Cortex of kidney (tissue), 1 donor: Measurements from ENCODE around the gene SLC6A3.
"Not testable (repeated sequence)": the region's sequence is repeated elsewhere in the genome, so short reads cannot be mapped to it uniquely, and the experiment has no call there.

ENCODE experiments used
- DNase-seq: peaks from one replicate; lab custom pipeline; 2025; lab: John Stamatoyannopoulos, UW

The SLC6A3 gene

DNA sequence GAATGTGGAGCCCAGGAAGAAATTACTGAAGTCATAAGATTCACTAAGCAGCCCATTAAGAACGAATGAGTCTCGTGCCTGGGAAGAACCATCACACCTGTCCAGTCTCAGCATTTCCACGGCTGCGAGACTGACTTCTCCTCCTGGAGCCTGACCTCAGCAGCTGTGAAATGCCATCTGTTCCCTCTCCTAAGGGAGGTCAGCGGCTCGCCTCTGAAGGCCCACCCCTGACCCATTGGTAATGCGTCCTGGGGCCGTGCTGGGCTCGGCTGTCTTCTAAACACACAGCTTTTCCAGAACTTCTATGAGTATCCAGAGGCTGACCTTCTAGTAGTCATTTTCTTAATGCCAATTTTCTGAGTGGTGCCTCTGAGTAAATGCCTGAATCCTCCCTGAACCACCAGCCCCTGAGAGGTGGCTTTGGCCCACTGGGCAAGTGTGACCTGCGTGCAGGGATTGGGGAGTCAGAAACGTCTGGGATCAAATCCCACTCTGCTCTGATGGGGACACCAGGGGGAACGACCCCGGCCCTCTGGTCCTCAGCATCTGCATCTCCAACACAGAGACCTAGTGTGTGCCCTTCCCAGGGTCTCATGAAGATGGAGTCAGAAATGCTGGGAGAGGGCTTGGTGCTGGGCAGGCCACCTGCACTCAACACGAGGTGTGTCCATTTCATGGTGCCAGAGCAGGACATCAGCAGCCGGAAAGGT is 5.7 kb downstream of the SLC6A3 start:
- no peak for DNase-seq

DNA sequence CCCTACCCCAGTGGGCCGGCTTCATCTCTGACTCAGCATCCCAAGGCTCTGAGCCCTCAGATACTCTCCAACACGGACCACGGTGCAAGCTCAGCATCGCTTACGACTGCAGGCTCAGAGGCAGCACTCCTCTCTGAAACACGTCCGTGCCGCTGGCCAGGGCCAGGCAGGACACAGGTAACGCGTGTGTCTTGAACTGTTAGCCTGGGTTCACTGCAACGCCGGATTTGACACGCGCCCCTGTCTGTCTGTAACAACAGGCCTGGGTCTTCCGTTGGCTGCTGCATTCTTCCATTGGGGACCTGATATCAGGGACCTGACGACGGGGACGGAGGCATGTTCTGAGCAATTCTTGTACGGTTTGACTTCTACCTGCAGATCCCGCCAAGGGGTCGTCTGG is 6.4 kb downstream of the SLC6A3 start:
- DNase-seq = no peak

DNA sequence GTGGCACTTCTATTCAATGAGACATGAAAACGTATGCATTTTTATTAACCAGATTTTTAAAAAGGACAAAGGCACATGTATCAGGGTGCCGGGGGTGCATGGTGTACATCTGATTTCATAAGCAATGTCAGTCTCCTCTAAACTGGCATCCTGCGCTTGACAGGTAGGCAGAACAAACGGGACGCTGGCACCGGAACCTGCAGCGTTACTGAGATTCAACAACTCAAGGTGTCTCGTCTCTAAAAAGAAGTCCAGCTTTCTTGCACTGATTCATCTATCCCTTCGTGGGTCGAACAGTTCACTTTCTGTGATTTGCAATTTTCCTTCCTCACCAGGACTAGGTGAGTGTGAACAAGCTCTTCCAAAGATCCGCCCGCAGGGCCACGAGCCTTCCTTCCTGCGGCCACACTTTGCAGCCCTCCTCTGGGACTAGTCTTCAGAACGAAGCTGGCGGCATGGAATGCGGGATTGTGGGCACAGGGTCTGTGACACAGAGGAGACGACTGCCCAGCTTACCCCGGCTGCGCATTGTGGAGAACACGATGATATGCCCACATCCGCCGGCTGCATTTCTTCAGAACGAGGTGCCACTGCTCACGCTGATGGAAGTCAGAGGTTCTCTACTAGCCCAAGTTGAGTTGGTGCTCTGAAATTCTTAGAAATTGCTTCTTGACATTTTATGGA is 7.2 kb downstream of the SLC6A3 start:
- DNase-seq = no peak

DNA sequence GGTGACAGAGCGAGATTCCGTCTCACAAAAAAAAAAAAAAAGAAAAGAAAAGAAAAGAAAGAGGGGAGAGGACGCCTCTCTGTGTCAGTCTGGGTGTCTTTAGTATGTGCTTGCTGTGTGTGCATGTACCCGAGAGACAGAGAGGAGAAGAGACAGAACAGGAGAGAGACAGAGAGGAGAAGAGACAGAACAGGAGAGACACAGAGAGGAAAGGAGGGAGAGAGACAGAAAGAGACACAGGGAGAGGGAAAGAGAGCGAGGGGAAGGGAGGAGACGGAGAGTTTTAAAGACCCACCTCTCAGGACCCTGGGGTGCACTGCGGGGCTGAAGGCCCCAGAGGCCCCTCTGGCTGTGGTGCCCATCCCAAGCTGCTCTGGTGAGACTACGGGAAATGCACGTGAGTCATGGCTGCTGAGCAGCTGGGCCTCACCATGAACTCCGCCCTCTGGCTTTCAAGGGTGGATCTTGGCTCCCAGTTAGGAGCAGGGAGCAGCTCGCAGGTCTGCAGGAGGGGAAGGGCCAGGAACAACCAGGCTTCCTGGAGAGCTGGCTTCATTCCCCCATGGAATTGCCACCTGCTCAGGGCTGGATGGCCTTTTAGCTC is 7.9 kb downstream of the SLC6A3 start:
- no peak for DNase-seq

DNA sequence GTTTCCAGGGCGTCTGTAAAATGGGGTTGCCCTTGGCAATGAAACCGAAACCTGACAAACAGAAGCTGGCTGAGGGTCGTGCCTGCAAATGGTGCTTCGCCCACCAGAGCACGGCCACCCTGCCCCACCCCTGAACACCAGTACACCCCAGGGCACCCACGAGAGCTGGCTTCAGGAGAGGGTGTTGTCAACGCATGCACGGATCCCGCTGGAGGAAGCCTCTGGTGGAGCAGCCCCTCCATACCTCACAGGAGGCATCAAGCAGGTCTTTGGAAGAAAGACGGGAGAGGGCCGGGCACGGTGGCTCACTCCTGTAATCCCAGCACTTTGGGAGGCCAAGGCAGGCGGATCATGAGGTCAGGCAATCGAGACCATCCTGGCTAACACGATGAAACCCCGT is 8.6 kb downstream of the SLC6A3 start:
- DNase-seq = no peak

DNA sequence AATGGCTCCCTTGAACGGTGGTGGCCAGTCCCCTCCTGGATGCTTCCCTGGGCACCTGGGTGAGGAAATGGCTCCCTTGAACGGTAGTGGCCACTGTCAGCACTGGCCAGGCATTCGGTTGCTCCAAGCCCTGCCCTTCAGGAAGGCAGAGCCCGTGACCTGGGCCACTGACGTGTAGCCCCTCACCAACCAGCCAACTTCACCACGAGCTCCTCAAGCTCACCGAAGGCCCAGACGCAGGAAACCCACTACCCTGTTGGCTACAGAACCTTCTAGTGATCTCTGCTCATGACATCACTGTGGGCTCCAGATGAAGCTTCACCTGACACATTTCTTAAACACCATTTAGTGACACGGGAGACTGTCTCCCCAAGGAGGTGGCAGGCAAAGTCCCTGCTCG is 9.2 kb downstream of the SLC6A3 start:
- DNase-seq = no peak

DNA sequence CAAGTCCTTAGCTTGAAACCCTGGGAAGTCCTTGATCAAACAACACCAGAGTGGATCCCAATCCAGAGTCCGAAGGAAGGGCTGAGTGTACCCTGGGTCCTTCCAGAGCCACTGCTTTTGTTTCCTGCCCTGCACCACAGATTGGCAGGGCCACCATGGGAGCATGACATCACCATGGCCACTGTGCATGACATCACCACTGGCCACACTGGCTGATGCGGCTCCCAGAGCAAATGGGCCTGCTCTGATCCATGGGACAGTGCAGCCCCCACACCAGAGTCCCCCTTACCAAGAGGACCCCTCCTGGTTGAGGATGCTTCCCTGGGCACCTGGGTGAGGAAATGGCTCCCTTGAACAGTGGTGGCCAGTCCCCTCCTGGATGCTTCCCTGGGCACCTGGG is 9.9 kb downstream of the SLC6A3 start:
- DNase-seq = no peak

DNA sequence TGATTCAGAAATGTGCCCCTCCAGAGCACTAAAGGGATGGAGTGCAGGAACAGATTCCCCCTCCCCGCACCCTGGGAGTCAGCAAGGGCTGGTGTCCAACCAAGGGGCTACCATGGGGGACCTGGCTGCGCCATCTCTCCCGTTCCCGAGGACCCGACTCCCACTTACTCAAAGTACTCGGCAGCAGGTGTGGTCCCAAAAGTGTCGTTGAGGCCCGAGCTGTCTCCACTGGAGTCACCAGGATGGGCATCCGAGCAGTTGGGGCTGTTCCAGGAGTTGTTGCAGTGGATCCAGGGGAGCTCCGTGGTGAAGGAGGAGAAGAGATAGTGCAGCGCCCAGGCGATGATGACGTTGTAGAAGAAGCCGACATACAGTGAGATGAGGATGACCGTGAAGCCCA is 12.9 kb downstream of the SLC6A3 start:
- DNase-seq = no peak

DNA sequence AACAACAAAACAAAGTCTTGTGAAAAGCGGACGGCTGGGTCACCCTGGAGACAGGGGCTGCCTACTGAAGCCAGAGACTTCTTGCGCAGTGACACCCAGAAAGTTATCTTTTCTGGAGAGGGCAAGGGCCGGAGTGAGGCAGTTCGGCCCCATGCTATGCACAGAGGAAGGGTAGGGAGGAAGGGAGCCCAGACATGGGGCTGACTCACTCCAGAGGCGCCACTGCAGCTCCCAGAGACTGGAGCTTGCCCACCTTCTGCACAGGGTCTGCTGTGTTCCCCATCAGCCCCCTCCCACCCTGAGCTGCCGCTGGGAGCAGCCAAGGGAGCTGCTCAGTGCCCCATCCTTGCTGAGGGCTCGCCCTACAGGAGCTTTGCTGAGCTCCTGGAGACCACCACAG is 13.3 kb downstream of the SLC6A3 start:
- DNase-seq = no peak

DNA sequence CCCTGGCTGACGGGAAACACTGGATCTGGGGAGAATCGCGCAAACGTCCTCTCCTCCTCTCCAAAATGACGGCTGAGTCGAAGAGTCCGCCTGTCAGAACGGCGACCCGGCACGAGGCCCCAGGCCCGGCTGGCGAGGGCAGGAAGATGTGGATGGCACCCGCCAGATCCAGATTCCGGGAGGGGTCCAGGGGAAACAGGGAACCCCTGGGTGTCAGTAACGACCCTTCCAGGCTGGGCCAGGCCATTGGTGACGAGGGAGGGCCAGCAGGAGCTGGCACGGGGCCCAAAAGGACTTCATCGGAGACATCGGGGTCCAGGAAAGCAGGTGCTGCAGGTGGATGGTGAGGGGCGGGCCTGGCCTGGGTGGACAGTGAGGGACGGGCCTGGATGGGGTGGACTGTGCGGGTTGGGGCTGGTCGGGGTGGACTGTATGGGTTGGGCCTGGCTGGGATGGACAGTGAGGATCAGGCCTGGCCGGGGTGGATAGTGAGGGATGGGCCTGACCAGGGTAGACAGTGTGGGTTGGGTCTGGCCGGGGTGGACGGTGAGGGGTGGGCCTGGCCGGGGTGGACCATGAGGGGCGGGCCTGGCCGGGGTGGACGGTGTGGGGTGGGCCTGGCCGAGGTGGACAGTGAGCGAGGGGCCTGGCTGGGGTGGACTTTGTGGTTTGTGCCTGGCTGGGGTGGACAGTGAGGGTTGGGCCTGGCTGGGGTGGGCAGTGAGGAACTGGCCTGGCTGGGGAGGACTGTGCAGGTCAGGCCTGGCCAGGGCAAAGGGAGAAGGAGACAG is 14.0 kb downstream of the SLC6A3 start:
- DNase-seq = no peak

DNA sequence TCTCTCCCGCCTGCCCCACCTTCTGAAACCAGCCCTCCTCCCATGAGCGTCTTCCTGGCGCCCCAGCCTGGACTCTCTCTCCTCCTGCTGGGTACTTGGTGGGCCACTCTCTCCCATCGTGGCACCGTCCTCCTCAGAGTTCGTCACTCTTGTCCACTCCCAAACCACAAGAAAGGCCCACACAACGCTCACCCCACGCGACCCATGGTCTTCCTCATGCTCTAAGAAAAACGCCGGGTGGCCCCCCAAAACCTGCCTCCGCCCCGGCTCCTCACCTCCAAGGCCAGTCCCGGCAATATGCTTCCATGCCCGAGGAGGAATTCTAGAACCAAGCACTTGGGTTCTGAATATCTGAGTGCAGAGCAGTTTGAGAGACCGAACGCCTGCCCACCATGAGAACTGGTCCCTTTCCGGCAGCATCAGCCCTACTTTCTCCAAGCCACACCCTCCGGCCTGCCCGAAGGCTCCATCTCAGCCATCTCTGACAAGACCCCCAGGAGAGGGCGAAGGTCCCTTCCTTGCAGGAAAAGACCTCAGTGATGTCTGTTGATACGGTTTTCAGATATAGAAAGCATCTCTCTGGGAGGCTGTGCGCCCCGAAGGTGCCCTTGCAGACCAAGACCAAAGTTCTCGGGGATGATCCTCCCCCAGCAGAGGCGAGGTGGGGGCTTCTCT is 15.0 kb downstream of the SLC6A3 start:
- DNase-seq = no peak

DNA sequence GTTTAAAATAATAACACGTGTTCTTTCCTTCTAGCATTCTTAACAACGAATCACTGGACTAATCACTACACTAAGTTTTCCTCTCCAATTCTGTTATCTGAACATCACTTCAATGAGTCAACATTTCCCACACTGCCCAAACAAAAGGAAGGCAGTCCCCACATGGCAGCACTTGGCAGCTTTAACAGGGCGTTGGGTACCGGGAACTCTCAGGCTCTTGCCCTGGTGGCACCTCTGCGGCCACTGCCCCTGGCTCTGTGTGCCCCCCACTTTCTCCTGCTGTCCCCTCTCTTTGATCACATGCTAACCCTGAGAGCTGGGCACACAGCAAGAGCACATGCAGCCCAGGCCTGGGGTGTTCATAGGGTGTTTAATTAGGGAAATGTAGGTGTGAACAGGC is 15.7 kb downstream of the SLC6A3 start:
- DNase-seq = no peak

DNA sequence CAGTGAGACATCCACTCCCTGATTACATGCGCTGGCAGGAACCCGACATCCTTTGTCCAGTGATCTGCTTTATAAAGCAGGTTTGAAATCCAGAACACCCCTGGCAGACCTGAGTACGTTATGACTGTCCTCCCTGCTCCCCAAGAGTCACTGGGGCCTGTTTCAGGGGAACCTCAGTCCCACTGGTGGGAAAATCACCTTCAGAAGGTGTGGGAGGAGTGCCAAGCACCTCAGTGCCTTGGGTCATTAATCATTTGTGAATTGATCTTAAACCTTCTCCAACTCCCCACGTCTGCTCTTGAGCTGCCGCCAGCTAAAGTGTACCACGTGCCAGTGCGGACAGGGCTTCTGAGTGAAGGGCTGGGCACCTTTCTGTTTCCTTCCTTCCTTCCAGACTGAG is 16.2 kb downstream of the SLC6A3 start:
- no peak for DNase-seq

DNA sequence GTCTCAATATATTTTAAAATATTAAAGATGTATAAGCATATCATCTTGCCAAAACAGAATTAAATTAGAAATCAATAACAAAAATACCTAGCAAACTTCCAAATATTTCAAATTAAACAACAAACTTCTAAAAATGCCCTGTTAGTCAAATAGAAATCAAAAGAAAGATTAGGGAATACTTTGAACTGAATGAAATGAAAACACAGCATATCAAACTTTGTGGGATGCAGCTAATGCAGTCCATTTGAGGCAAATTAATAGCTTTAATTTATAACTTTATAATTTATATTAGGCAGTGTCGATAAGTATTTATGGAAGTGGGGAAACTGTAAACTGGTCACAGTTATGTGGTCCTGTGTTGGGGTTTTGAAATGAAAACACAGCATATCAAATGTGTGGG is 17.1 kb downstream of the SLC6A3 start:
- DNase-seq = no peak

DNA sequence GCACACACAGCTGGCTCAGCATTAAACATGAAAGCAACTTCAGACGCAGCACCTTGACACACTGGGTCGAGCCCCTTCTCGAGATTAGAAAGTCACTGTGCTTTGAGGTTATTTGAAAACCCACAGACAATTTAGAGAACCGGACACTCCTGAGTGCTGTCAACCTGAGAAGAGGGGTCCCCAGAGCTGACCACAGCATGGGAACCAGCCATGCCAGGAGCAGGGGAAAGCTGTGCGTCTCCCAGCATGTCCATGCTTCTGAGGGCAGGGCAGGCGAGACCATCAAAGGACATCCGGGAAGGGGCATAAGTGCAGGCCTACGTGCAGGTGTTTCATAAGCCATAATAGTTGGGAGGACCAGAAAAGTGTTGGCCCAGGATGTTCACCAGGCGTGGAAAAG is 20.5 kb downstream of the SLC6A3 start:
- DNase-seq = no peak

DNA sequence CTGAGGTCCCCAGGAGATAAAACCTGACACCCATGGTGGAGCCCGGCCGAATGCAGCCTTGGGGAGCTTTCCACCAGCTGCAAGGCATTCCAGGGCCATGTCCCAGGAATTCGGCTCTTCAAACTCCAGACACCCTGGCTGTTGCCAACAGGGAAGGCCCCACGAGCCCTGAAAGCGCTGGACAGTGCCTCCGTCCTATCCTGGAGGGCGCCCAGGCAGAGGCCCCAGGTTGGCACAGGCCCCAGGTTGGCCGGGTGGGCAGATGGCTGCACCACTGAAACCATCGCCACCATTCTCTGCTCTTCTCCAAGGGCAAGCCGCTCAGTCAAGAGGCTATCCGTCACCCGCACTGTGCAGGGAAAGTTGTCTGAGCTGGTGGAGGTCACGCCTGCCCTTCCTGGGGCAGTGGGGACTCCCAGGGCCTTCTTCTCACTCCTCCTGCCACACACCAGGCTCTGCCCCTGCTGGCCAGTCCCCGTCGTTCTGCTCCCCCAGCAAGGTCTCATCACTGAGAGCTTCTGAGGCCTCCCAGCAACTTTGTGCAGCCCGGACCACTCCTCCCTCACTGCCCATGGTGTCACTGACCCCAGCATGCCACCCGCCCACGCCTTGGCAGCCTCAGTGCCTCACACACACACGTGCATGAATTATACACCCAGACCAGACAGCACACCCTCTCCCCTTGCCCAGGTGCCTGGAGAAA is 21.2 kb downstream of the SLC6A3 start:
- no peak for DNase-seq

DNA sequence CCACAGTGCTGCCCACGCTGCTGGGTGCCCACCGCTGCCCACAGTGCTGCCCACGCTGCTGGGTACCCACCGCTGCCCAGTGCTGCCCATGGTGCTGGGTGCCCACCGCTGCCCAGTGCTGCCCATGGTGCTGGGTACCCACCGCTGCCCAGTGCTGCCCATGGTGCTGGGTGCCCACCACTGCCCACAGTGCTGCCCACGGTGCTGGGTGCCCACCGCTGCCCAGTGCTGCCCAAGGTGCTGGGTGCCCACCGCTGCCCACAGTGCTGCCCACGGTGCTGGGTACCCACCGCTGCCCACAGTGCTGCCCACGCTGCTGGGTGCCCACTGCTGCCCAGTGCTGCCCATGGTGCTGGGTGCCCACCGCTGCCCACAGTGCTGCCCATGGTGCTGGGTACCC is 22.7 kb downstream of the SLC6A3 start:
- not testable (repeated sequence) for DNase-seq

DNA sequence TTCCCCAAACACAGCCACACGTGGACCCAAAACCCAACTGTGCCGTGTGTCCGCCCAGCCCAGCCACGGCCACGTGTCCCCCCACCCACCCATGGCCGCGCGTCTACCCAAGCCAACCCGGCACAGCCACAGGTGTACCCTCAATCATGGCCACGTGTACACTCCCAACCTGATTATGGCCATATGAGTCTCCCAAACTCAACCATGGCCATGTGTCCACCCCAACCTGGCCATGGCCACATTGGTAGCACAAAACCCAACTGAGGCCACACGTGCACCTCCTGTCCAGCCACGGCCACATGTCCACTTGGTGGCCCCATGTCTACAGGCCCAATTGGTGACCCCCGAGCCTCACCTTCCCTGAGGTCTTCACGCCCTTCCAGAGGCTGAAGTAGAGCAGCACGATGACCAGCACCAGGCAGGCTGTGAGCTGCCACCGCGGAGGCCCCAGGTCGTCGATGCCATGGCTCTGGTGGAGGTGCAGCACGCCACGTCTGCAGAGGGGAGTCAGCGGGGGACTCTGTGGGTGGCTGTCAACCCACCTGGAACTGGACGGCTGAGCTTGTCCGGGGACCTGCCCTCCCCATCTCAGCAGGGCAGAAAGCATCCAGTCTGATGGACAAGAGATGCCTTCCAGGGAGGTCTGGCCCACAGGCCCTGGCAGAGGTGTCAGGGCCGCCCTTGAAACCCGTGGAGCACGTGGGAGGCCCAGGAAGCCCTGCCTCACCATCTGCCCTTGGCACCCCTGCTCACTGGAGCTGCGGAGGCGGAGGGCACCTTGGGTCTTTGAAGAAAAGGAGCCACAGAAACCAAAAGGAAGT is 23.5 kb downstream of the SLC6A3 start:
- no peak for DNase-seq

DNA sequence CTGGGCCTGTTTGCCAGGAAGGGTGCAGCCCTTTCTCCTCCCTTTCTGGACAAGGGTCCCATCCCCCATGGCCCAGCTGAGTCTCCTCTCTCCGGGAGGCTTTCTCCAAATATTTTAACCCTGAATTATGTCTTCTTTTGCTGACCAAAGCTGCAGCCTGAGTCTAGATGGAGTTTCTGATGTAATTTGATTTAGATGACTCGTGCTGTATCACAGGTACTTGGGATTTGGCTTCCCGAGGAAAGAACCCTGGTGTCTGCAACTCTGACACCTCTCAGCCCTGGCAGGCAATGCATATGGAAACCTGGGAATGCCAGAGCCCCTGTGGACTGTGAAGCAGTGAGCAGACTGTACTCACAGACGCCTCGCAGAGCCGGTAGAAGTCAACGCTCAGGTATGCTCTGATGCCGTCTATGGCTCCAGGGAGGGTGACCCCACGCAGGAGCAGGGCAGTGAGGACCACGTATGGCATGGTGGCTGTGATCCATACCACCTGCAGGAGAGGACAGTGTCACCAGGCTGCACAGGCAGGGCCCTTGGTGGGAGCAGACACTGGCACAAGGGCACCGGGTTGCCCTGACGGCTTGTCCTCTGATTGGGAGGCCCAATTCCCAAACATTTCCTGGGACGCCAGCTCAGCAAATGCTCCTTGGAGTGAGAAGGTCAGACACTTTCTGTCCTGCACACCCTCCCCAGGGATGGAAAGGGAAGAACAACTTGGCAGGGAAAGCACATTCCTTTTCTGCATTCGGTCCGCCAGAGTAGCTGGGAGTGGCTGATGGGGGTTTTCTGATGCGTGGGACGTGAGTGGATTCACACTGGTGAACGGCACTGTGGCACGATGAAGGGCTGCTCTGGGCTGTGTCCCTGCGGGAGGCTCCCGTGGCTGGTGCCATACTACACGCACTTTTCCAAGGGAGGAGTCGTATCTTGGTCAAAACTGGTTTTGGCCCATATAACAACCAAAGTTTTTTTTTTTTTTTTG is 24.7 kb downstream of the SLC6A3 start:
- DNase-seq = no peak
